Limb (tissue), 2 donors: ENCODE results near the gene KRT14.
"Not testable (repeated sequence)": the region's sequence is repeated elsewhere in the genome, so short reads cannot be mapped to it uniquely, and the experiment has no call there.

Experiments
- DNase-seq, 2 donors: peaks; one replicate each; pipeline ENCODE4 v3.0.0-alpha.2; 2016; ENCODE audit errors: extremely low spot score in 2 of 2

KRT14 gene

DNA sequence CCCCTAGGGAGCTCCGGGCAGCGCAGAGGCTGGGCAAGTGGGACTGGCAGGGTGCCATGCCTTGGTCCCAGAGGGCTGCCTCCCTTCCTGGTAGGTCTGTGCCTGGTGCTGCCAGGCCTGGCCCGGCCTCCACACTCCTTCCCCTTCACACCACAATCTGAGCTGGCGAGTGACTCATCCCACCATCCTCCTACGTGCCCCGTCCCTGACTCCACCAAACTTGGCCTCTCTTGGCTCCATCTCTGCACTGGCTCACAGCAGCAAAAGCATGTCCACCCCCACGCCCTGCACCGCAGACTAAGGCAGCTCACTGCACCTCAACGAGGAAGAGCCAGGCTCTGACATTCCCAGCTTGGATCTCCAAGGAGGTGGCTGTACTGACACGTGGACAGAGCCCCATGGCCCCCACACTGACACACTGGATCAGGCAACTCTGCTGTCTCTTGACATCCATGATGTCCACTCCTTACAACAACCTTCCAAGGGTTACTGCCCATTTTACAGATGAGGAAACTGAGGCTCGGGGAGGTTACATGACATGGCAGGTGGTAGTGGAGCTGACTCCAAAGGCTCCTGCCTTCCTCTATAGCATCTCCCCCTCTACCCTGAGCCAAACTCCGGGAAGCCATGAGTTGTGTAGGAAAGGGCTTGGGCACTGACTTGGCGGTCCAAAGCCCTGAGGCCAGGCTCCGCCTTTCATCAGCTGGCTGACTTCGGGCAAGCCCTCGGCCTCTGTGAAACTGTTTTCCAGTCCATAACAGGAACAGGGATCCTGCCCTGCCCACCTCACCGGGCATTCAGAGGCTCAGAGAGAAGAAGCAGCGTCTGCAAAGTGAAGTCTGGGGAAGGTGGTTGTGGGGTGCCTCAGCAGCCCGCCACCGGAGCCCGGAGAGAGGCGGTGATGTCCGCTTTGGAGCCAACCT, 38.5 kb downstream of the KRT14 start:
- DNase-seq = peak; percentile 9 to 54

GRCh38 chr17:41547378-41547841, 39.3 kb downstream of the KRT14 start:
- no peak for DNase-seq

DNA sequence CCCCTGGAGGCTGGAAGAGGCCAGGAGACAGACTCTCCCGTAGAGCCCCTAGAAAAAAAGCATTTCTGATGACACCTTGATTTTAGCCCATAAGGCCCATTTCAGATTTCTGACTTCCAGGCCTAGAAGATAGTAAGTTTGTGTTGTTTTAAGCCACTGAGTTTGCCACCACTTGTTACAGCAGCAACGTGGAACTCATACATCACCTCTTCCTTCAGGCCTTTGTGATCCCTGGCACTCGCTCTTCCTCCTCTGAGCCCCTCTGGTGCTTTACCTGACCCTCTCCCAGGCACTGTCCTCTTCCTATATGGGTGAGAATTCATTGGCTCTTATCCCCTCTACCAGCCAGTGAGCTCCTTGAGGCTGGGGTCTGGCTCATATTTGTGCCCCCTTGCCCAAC, 39.9 kb downstream of the KRT14 start:
- DNase-seq = no peak

GRCh38 chr17:41545829-41546410, 40.8 kb downstream of the KRT14 start:
- no peak for DNase-seq

- DNase-seq = no peak
Observed at GRCh38 chr17:41544935-41545334, 41.8 kb downstream of the KRT14 start.

DNA sequence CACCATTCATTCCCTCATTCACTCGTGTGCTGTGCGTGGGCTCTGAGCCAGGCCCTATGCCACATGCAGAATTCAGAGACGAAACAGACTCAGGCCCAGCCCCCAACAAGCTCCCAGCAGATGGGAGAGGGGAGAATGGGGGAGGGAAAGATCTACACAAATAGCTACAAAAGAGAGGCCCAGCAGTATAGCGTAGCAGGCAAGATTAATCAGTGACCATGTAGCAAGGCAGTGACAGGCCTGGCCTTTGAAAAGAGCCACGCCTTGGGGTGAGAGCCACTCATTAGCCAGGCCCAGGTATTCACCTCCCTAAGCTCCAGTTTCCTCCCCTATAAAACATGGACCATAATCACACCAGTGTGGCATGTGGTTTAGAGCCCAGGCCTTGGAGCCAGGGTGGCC, 42.2 kb downstream of the KRT14 start:
- peak in 1 of 2 donors; percentile 27 for DNase-seq

- DNase-seq = not testable (repeated sequence)
Observed at GRCh38 chr17:41542786-41543185, 43.9 kb downstream of the KRT14 start.

DNA sequence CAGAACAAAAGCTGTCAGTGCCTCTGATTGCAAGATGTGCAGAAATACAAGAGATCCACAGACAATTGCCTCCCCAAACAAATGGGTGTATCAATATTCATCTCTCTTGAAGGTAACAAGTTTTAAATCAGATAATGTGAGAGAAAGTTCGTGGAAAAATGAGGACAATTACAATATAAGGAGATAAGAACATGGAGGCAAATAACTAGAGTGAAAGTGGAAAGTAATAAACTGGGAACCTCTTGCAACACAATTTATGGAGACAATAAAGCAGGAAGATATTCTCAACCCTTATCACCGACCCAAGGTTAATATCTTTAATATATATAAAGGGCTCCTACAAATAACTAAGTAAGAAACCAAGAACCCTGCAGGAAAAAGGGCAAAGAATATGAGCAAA, 44.3 kb downstream of the KRT14 start:
- DNase-seq = no peak

DNA sequence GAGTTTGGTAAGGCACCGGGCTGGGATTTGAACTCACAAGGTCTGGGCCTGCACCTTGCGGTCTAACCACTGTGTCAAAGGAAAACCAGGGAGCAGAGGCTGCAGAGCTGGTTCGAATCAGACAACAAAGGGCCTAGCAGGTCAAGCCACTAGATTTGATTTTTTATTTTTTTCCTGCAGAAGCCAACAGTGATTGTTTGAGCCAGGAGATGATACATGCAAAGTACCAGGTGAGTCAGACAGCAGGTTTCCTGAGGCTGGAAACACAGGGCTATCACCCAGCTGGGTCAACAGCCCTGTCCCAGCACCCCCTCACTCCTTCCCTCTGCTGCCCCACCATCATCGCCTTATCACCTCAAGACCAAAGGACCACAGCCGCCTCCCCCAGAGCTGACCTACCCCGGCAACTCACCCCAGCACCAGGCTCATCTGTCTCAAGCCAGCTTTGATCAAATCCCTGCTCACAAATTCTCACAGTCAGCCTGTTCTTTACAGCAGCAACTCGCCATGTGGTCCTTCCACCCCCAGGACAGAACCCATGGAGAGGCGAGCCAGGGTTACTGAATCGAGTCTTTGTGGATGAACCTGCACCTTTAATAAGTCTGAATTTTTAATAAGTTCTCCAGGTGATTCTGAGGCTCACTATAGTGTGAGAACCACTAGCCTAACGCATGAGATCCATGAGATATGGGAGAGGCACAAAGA, 45.6 kb downstream of the KRT14 start:
- DNase-seq = no peak

- DNase-seq = no peak
Observed at GRCh38 chr17:41539979-41540701, 46.6 kb downstream of the KRT14 start.

- no peak for DNase-seq
Observed at GRCh38 chr17:41539071-41539492, 47.6 kb downstream of the KRT14 start.

DNA sequence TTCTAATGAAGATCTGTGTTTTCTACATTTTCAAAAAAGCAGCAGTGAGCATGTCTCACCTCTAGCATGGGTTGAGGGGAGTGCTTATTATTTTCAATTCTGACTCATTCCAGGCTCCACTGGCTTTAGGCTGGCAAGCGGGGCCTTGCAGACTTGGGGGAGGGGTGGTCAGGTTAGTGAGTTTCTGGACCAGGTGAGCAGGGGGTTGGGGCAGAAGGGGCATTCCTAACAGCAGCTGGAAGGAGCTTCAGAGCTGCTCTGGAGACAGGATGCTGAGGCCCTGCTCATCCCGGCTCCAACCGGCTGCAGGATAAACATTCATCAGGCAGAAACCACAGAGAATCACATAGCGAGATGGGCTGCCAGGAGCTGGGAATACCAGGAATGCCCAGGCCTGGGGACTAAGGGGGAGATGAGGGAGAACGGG, 48.1 kb downstream of the KRT14 start:
- DNase-seq = no peak

GRCh38 chr17:41537990-41538389, 48.7 kb downstream of the KRT14 start:
- DNase-seq = no peak

DNA sequence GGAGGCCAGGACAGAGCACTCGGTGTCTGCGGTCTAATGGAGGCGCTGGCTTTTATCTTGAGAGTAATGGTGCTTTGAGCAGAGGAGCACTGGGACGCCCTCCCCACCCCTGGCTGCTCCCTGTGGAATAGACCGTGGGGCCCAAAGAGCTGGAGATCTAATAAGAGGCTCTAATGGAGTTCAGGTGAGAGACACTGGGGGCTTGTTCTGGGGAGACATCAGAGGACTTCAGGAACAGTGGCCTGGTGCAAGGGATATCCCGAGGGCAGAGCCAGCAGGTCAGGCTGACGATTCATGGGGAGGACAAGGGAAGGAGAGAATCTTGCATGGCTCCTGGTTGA, 49.1 kb downstream of the KRT14 start:
- no peak for DNase-seq

DNA sequence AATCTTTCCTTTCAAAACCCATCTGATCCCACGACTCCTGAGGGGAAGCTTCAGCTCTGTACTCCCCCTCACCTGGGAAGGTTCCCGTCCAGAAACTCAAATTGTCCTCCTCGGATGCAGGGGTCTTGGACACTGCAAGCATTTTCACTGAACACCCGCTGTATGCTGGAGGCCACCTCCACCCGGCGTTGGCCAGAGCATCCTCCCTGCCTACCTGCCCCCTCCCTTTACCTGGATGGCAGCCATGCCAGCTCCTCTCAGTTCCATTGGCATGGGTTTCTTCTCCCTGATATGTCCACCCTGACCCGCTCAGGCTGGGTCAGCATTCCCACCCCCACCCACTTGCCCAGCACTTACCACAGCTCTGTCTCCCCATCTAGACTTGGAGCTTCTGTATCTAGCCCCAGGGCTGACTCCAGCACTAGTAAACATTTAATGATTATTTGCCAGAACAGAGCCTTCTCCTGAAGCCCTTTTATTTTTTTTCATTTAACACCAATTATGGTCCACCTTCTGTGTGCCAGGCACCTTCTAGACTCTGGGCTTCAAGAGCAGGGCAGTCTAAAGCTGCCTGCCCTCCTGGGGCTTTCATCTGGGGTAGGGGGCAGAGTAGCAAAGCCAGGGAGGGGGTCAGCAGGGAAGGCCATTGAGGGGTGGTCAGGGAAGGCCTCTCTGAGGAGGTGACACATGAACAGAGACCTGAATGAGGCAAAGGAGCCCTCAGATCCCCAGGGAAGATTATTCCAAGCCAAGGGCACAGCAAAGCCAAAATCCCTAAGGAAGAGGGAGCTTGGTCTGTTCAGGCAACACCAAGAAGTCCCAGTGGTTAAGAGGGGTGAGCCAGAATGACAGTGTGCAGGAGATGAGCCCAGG, 49.7 kb downstream of the KRT14 start:
- DNase-seq = no peak

DNA sequence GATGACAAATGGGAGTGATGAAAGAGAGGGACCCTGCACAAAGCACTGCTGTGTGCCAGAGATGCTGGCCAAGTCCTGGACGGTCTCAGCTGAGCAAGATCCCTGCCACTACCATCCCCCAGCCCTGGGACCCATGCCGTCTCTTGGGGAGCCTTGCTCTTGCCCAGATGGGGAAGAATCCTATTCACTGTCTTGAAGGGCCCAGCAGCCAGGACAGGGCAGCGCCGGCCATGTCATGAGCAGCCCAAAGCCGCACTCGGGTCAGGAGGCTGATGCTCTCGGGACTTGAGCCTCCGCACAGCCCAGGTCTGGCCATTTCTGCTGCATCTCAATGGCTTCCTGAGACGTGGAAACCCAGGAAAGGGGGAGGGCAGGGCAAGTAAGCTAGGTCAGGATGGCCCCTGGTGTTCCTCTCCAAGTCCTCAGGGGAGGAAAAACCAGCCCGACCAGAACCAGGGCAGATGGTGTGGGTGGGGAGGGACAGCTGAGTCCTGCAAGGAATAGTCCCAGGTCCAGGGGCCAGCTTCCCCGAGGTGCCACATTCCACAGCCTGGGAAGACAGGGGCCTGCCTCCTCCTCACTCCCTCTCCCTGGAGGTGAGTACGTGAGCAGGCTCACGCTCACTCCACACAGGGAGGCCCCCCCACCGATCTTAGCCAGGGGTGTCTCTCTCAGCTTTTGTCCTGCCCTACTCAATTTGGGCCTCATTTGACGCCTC, 50.8 kb downstream of the KRT14 start:
- no peak for DNase-seq

DNA sequence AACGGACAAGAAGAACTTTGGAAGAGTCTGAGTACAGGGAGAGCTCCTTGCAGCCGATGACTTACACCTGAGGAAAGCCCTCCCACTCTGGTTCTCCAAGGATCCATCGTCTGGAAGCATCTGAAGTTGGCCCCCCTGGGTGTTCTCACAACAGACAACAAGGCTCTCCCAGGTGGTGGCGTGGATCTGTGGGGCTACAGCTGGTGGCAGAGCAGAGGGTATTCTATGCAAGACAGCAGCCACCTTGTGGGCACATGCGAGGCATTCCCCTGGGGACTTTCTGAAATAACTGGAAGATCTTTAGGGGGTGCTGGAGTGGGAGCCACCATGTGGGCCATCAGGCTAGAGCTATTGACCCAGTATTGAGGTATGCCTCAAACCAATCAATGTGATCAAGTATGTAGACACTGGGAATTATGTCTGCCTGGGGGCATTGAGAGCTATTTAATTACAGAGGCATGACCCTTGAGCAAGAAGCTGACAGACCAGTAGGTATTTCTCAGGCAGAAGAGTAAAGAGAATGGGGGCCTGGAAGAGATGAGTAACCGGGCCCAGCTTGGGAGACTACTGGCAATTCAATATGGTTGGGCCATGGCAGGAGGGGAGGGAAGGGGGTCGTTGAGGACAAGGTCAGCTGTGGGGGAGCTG, 51.7 kb downstream of the KRT14 start:
- no peak for DNase-seq

DNA sequence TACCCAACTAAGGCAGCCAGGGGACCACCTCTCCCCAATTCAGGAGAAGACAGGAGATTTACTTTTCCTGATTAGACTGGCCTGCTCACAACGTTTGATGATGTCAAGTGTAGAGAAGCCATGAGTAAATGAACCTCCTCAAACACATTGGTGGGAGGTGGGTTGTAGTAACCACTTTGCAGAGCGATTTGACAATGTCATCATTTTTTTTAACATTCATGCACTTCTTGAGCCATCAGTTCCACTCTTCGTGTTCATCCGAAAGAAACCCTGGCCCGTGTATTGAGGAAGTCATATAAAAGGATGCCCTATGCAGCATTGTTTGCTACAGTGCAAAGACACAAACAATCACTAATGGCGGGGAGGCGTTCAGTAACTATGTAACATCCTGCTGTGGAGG, 53.1 kb downstream of the KRT14 start:
- no peak for DNase-seq

GRCh38 chr17:41532947-41533570, 53.6 kb downstream of the KRT14 start:
- no peak for DNase-seq
